Measurements from ENCODE around the gene CD48. TPM values are rescaled to one million over a fixed set of nuclear protein-coding genes. Genes with fewer than 3 reads are reported as not detected.

The CD48 gene
- total RNA-seq, 1 donor from 2014 or later, result not detected

DNA sequence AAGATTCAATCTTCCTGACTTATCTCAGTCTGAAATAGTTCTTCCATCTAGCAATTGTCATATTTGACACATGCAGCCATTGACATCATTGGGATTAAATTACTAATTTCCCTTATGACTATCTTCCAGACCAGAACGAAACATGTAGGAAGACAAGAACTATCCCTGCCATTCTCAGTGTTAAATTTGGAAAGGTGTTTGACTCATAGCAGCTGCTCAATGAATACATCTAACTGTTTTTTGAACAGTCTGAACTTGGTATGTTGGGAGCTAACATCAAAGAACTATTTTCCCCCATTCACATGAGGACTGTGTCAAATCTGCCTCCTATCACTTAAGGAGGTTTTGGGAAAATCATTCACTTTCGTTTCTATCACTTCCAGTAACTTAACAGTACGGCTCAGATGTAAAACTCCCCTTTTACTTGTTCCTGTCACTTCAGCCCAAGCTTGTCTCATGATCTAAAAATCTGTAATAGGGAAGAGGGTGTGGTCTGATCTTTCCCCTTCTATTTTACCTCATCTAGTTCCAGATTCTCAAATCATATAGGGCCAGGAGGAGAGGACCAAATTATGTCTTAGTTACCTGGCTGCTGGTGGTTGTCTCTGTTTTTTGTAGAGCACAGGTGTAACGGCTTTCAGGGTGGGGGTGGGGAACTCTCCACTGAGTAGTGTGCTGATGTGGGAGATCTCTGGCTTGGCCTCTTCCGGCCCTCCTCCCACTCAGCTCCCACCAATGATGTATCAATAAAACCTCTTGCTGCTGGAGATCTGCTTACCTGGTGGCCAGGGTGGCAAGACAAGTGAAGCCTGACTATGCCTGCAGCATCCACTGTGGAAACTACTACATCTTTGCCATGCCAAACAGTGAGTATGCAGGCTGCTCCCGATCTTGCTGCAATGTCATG, 38.6 kb downstream of the CD48 start:
- no peak overlapping the region for H3K4me3 Mint-ChIP-seq
- no peaks in the 10 kb centered on the region for H3K4me1 Mint-ChIP-seq
- H3K36me3 Mint-ChIP-seq (ENCODE audit: low read depth), result no peaks in the 10 kb centered on the region
- H3K9me3 Mint-ChIP-seq, result no peaks in the 10 kb centered on the region
- DNase-seq (ENCODE audit: low read depth, low spot score), result no peak
- H3K27ac Mint-ChIP-seq (ENCODE audit: unreplicated experiment), result no peak overlapping the region
- TF ChIP-seq CTCF (conservative IDR thresholded peaks at IDR 0.05), result no peak
- H3K27me3 Mint-ChIP-seq (ENCODE audit: low read depth), result peaks cover 21% of the 10 kb centered on the region

DNA sequence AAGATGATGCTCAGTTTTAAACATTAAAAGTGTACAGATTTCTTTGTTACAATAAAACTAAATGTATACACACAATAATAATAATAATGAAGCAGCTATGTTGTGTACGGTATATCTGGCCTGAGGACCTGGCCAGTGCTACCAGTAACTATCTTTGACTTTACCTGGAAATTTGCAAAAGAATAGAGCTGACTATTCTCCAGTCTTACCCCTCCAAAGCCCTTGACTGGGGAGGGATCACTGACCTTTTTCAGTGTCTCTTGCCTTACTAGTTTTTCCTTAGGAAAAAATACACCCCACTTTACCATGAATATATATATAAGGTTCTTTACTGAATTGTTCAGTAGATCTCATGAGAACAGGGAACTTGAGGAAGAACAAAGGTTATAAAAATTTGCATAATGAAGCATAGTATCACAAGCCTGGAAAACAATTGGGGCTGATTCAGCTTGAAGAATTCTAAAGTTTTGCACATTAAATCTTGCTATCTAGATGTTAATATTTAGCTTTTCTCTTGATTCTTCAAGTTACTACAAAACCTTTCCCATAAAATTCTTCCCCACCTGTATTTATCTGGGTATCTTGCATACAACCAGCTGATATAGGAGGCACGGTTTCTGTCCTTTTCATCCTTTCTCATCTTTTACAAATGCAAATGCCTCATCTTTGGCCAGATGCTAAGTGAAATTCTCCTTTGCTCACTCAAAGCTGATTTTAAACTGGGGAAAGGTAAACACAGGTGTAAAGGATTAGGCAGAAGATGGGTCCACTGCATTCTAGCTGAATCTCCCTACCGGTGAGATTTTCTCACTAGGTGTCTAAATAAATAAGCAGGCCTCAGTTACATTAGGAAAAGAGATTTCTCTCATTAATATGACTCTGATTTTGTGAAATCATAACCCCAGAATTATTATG, 39.8 kb downstream of the CD48 start:
- no peak for TF ChIP-seq CTCF (conservative IDR thresholded peaks at IDR 0.05)
- no peak overlapping the region for H3K4me3 Mint-ChIP-seq
- H3K4me1 Mint-ChIP-seq, result no peaks in the 10 kb centered on the region

DNA sequence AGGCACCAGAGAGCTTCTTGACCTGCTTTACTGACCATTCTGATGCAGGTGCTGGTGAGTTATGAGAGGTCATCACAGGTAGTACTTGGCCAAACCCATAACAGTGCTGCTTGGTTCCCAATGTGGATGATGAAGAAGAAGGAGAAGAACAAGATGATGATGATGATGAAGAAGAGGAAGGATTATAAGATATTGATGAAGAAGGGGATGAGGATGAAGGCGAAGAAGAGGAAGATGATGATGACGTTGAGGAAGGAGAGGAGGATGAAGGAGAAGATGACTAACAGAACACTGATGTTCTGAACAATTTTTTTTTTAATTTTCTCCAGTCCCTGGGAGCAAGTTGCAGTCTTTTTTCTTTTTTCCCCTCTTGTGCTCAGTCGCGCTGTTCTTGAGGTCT, 40.9 kb downstream of the CD48 start:
- H3K36me3 Mint-ChIP-seq (ENCODE audit: low read depth), result no peaks in the 10 kb centered on the region
- no peaks in the 10 kb centered on the region for H3K4me1 Mint-ChIP-seq
- H3K27me3 Mint-ChIP-seq (ENCODE audit: low read depth), result peaks cover 20% of the 10 kb centered on the region
- DNase-seq (ENCODE audit: low read depth, low spot score), result no peak
- no peak for TF ChIP-seq CTCF (conservative IDR thresholded peaks at IDR 0.05)
- H3K27ac Mint-ChIP-seq (ENCODE audit: unreplicated experiment), result no peak overlapping the region
- H3K9me3 Mint-ChIP-seq, result peaks cover 3% of the 10 kb centered on the region
- H3K4me3 Mint-ChIP-seq, result no peak overlapping the region

More for the DNA sequence above, 39.8 kb downstream of the CD48 start:
- H3K27ac Mint-ChIP-seq (ENCODE audit: unreplicated experiment), result no peak overlapping the region
- DNase-seq (ENCODE audit: low read depth, low spot score), result no peak
- no peaks in the 10 kb centered on the region for H3K36me3 Mint-ChIP-seq (ENCODE audit: low read depth)
- H3K9me3 Mint-ChIP-seq, result no peaks in the 10 kb centered on the region
- H3K27me3 Mint-ChIP-seq (ENCODE audit: low read depth), result peaks cover 20% of the 10 kb centered on the region

- Mint-ChIP-seq H3K36me3 (ENCODE audit: low read depth) (no peaks in the 10 kb centered on the region), H3K27ac (ENCODE audit: unreplicated experiment) (no peak overlapping the region), H3K4me3 (no peak overlapping the region), H3K4me1 (no peaks in the 10 kb centered on the region), H3K27me3 (ENCODE audit: low read depth) (peaks cover 18% of the 10 kb centered on the region), H3K9me3 (peaks cover 3% of the 10 kb centered on the region)
- no peak for TF ChIP-seq CTCF (conservative IDR thresholded peaks at IDR 0.05)
- no peak for DNase-seq (ENCODE audit: low read depth, low spot score)
These were observed 41.8 kb downstream of the CD48 start for GRCh38 chr1:160669802-160670201.

GRCh38 chr1:160669276-160669675, 42.3 kb downstream of the CD48 start:
- no peak for TF ChIP-seq CTCF (conservative IDR thresholded peaks at IDR 0.05)
- no peak for DNase-seq (ENCODE audit: low read depth, low spot score)
- H3K4me3 Mint-ChIP-seq, result no peak overlapping the region
- peaks cover 18% of the 10 kb centered on the region for H3K27me3 Mint-ChIP-seq (ENCODE audit: low read depth)
- H3K9me3 Mint-ChIP-seq, result peaks cover 3% of the 10 kb centered on the region
- no peaks in the 10 kb centered on the region for H3K4me1 Mint-ChIP-seq
- H3K36me3 Mint-ChIP-seq (ENCODE audit: low read depth), result no peaks in the 10 kb centered on the region
- no peak overlapping the region for H3K27ac Mint-ChIP-seq (ENCODE audit: unreplicated experiment)
